GM18498 (cell line): Measurements from ENCODE around the gene KRTAP3-3.
"Not testable (repeated sequence)": the region's sequence is repeated elsewhere in the genome, so short reads cannot be mapped to it uniquely, and the experiment has no call there.

Experiments
- ATAC-seq: cut with Tn5 transposase; IDR thresholded peaks from one replicate; pipeline ENCODE4 v1.9.1; 2021; ENCODE audit warnings: mild to moderate bottlenecking, moderate library complexity; ENCODE audit not compliant: unreplicated experiment

The KRTAP3-3 gene

DNA sequence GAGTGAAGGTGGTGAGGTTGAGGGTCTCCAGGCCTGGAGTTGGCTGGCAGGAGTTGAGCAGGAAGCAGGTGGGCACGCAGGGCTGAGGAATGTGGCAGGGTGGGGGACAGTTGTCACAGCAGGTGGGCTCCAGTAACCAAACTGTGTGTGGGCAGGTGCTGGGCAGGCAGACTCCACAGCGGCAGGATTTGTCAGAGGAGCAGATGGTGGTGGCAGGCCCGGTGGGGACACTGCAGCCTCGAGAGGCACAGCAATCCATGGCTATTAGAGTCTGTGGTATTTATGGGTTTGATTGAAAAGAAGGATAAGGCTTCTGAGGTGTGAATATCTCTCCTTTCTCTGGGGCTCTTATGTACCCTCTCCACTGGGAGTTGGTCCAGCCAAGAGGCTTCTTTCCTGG lies at the start of gene KRTAP3-3:
TSS of gene KRTAP3-3 (minus strand) at position 326 of the 400 bp plus-strand sequence. CDS start at position 259, 67 bp downstream.
- no peak for ATAC-seq

GRCh38 chr17:41042953-41043352 lies 49.0 kb upstream of the KRTAP3-3 start:
- no peak for ATAC-seq

GRCh38 chr17:41040783-41041571 lies 47.0 kb upstream of the KRTAP3-3 start, which contains the start of gene KRTAP1-1:
Gene KRTAP1-1 (minus strand): TSS chr17:41041450. CDS start chr17:41041397, 53 bp downstream.
- ATAC-seq: not testable (repeated sequence)

GRCh38 chr17:41037853-41038350 lies 43.9 kb upstream of the KRTAP3-3 start:
- no peak for ATAC-seq

DNA sequence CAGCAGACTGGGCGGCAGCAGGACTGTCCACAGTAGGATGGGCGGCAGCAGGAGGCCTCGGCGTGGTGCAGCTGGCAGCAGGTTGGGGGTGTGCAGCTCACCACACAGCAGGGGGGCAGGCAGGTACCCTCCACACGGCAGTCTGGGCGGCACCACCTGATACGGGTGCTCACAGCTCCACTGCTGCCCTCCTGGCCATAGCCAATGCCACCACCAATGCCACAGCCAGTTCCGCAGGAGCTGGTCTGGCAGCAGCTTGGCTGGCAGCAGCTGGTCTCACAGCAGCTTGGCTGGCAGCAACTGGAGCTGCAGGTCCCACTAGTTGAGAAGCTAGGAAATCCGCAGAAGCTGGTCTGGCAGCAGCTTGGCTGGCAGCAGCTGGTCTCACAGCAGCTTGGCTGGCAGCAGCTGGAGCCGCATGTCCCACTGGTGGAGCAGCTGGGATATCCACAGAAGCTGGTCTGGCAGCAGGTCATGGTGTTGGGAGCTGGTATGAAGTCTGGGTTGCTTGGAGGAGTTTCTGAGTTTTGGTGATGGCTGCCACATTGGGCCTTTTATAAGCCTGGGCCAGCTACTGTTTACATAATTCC lies 40.5 kb upstream of the KRTAP3-3 start, which contains the start of gene KRTAP1-3:
TSS of gene KRTAP1-3 (minus strand) at position 529 of the 590 bp plus-strand sequence. CDS start at position 476, 53 bp downstream.
- not testable (repeated sequence) for ATAC-seq

DNA sequence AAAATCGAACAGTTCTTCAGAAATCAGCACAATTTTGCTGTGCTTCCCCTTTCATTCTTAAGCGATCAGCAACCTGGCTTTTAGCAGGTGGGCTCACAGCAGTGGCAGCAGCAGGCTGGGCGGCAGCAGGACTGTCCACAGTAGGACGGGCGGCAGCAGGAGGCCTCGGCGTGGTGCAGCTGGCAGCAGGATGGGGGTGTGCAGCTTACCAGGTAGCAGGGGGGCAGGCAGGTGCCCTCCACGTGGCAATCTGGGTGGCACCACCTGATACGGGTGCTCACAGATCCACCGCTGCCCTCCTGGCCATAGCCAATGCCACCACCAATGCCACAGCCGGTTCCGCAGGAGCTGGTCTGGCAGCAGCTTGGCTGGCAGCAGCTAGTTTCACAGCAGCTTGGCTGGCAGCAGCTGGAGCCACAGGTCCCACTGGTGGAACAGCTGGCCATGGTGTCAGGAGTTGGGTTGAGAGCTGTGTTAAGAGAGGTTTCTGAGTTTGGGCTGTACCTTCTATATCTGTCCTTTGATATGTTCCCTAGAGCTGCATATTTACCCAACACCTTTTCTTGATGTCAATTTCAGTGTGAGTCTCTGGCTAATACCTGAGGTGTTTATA lies 35.8 kb upstream of the KRTAP3-3 start, which contains the start of gene KRTAP1-4:
TSS of gene KRTAP1-4 (minus strand) at position 563 of the 613 bp plus-strand sequence. CDS start at position 446, 117 bp downstream.
- ATAC-seq: no peak

DNA sequence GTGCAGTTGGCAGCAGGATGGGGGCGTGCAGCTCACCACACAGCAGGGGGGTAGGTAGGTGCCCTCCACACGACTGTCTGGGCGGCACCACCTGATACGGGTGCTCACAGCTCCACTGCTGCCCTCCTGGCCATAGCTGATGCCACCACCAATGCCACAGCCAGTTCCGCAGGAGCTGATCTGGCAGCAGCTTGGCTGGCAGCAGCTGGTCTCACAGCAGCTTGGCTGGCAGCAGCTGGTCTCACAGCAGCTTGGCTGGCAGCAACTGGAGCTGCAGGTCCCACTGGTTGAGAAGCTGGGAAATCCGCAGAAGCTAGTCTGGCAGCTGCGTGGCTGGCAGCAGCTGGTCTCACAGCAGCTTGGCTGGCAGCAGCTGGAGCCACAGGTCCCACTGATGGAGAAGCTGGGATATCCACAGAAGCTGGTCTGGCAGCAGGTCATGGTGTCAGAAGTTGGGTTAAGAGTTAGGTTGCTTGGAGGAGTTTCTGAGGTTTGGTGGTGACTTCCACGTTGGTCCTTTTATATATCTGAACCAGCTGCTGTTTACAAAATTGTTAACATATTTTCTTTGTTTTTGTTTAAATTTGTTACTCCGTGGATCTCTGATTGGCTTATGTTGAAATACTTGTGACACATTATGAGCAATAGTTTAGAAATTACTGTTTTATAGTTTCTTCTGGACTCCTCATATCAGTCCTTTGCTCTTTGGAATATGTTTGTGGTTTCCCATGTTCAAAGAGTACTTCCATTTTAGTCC lies 32.9 kb upstream of the KRTAP3-3 start, which contains the start of gene KRTAP1-5:
TSS of gene KRTAP1-5 (minus strand) at position 494 of the 757 bp plus-strand sequence. CDS start at position 441, 53 bp downstream.
- ATAC-seq: no peak

DNA sequence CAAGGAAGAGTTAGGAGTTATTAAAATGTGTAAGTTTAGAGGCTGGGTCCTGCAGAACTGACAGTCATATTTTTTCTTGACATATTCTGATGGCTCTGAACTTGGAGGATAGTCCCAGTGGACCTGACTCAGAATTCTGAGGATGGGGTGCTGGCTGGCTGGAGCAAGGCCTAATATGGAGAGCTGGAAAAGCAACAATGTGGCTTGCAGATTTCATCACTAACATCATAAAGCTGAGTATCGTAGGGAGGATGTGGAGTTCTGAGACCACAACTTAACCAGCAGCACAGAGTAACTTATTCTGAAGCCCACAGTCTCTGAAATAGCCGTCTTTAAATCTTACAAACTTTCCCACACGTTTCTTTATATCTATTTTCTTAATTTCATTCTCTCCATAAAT lies 30.7 kb upstream of the KRTAP3-3 start:
- no peak for ATAC-seq

GRCh38 chr17:41020336-41020735 lies 26.4 kb upstream of the KRTAP3-3 start:
- ATAC-seq: no peak

- no peak for ATAC-seq
Observed at GRCh38 chr17:41019415-41019814, 25.5 kb upstream of the KRTAP3-3 start.

DNA sequence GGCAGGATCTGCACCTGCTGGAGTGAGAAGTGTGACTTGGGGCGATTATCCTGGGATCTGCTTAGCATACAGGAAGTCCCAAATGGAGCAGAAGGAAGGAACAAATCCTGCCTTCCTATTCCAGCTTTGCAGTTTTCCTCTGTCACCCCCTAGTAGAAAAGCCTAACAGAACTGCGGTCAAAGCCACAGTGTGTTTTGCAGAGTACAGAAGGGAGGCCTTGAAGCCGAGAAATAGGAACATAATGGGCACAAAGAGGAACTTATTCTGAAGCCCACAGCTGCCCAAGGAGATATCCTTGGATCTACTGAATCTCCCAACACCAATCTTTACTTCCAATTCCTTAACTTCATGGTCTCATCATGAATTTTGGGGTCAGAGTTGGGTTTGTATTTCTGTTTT lies 24.6 kb upstream of the KRTAP3-3 start:
- no peak for ATAC-seq

DNA sequence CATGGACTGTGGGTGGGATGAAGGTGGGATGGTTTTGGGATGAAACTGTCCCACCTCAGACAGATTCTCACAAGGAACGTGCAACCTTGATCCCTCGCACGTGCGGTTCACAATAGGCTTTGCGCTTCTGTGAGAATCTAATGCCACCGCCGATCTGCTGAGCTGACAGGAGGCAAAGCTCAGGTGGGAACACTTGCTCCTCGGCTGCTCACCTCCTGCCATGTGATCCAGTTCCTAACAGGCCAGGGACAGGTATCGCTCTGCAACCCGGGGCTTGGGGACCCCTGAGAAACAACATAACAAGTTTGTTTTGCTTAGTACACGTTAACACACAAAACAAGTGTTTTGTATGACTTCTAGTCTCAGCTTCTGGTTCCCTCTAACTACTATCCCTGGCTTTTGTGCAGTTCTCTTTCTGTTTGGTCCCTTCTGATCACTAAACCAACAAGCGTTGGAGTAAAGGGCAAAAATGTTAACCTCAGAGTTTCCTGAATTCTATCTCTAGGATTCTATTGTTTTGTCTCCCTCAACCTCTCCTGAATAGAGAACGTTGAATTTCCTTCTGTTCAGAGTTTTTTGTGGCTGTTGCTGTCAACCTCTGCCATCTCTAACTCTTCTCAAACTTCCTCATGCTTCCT lies 22.7 kb upstream of the KRTAP3-3 start:
- no peak for ATAC-seq

GRCh38 chr17:41015454-41015853 lies 21.5 kb upstream of the KRTAP3-3 start:
- ATAC-seq: no peak

DNA sequence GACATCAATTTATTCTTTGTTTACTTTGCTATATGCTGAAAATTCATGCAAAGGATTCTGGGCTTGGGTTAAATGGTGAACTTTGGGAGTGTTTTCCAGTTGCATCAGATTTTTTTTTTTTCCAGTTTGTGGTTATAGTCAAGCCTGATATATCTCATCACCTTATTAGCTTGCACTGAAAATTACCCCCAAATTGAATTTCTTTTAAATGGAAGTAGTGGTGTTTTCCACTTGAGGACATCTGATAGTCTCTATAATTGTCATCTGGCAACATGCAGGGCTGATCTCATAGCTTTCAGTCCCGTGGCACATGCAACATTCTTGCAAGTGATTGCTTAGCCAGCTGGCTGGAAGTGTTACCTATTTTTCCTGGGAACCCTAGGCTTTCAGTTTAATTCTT lies 19.6 kb upstream of the KRTAP3-3 start:
- ATAC-seq: no peak

GRCh38 chr17:41013181-41013580 lies 19.2 kb upstream of the KRTAP3-3 start:
- ATAC-seq: no peak

- ATAC-seq: no peak
Observed at GRCh38 chr17:41012326-41013120, 18.6 kb upstream of the KRTAP3-3 start.

- no peak for ATAC-seq
Observed at GRCh38 chr17:41010441-41010840, 16.5 kb upstream of the KRTAP3-3 start.

DNA sequence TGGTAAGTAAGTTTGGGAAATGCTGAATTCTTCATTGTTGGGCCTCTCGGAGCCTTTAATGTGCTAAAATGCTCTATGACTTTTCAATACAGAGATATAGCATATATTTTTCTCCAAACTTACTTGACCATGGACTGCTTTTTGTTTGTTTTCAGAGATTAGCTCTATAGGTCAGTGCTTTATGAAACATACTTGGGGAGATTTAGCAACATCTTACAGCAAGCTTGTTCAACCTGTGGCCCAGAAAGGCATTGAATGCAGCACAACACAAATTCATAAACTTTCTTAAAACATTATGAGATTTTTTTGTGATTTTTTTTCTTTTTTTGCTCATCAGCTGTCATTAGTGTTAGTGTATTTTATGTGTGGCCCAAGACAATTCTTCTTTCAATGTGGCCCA lies 16.0 kb upstream of the KRTAP3-3 start:
- ATAC-seq: no peak

GRCh38 chr17:41009301-41009760 lies 15.4 kb upstream of the KRTAP3-3 start:
- no peak for ATAC-seq
